ENCODE results near the gene NUDT5.

The NUDT5 gene

DNA sequence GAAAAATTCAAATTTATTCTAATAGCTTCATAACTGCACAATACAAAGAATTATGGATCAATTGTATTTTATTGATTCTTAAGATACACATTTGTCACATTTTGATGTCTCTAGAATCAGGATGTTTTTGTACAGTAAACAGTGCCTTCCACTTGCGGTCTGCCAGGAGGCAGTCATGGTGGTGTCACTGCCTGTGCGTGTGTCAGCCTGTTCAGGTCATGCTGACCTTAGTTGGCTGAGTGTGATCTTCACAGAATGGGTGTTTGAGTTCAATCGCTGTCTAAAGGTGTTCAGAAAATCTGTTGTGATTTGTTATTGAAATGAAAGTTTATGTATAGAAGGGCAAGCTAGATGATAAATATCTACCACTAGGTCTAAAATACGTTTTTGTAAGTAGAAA, 45.5 kb downstream of the NUDT5 start:
- peaks cover 2% of the 10 kb centered on the region for H3K79me2 ChIP-seq
- TF ChIP-seq, protein P1, sequence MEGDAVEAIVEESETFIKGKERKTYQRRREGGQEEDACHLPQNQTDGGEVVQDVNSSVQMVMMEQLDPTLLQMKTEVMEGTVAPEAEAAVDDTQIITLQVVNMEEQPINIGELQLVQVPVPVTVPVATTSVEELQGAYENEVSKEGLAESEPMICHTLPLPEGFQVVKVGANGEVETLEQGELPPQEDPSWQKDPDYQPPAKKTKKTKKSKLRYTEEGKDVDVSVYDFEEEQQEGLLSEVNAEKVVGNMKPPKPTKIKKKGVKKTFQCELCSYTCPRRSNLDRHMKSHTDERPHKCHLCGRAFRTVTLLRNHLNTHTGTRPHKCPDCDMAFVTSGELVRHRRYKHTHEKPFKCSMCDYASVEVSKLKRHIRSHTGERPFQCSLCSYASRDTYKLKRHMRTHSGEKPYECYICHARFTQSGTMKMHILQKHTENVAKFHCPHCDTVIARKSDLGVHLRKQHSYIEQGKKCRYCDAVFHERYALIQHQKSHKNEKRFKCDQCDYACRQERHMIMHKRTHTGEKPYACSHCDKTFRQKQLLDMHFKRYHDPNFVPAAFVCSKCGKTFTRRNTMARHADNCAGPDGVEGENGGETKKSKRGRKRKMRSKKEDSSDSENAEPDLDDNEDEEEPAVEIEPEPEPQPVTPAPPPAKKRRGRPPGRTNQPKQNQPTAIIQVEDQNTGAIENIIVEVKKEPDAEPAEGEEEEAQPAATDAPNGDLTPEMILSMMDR (IDR thresholded peaks at IDR 0.05) = no peak
- H3K4me2 ChIP-seq (ENCODE audit: low read length) = no peak overlapping the region
- no peaks in the 10 kb centered on the region for H3K36me3 ChIP-seq (ENCODE audit: control insufficient read depth, insufficient read depth, low read length)
- no peak overlapping the region for H3K9ac ChIP-seq
- no peaks in the 10 kb centered on the region for H3K27me3 ChIP-seq (ENCODE audit: control insufficient read depth, insufficient read depth, low read length)
- no peak overlapping the region for H2AFZ ChIP-seq
- H3K4me1 ChIP-seq = no peaks in the 10 kb centered on the region
- no peaks in the 10 kb centered on the region for H3K9me3 ChIP-seq (ENCODE audit: control insufficient read depth, low read length)
- H3K4me3 ChIP-seq (ENCODE audit: low read depth, low read length) = no peak overlapping the region
- H3K27ac ChIP-seq = no peak overlapping the region

DNA sequence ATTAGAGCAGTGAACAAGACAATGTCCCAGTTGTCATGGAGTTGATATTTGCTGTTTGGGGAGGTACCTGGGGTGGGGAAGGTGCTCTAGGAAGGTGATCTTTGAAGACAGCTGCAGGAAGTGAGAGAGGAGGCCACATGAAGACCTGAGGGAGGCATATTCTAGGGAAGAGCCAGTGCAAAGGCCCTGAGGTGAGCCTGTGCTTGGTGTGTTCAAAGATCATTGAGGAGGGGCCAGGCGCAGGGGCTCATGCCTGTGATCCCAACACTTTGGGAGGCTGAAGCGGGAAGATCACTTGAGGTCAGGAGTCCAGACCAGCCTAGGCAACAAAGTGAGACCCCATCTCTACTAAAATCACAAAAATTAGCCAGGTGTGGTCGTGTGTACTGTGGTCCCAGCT, 51.2 kb downstream of the NUDT5 start:
- Histone ChIP-seq H3K27me3 (ENCODE audit: control insufficient read depth, insufficient read depth, low read length) (no peaks in the 10 kb centered on the region), H3K9ac (no peak overlapping the region), H3K9me3 (ENCODE audit: control insufficient read depth, low read length) (no peaks in the 10 kb centered on the region), H3K36me3 (ENCODE audit: control insufficient read depth, insufficient read depth, low read length) (no peaks in the 10 kb centered on the region), H3K4me3 (ENCODE audit: low read depth, low read length) (no peak overlapping the region), H3K4me1 (no peaks in the 10 kb centered on the region), H3K27ac (no peak overlapping the region), H3K4me2 (ENCODE audit: low read length) (no peak overlapping the region), H2AFZ (no peak overlapping the region), H3K79me2 (peaks cover 2% of the 10 kb centered on the region)
- TF ChIP-seq, protein P1 (IDR thresholded peaks at IDR 0.05) = no peak

DNA sequence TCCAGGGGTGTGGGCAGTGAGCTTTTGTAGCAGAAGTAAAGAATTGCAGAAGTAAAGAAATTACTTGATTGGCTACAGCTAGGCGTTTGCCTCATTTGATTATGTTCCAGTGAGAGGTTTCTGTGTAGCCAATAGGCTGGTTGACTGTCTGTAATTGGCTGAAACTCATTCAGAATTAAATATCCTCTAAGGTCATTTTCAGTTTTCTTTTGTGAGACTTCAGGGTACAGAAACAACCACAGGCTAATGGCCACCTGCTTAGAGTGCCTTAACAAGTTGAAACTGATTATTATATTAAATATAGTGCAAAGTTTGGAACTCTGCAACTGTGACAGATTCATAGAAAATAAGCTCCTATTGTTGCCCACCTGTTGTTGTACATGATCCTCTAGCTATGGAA, 55.7 kb downstream of the NUDT5 start:
- TF ChIP-seq, protein P1 (IDR thresholded peaks at IDR 0.05) = no peak
- Histone ChIP-seq H3K9me3 (ENCODE audit: control insufficient read depth, low read length) (no peaks in the 10 kb centered on the region), H2AFZ (no peak overlapping the region)

DNA sequence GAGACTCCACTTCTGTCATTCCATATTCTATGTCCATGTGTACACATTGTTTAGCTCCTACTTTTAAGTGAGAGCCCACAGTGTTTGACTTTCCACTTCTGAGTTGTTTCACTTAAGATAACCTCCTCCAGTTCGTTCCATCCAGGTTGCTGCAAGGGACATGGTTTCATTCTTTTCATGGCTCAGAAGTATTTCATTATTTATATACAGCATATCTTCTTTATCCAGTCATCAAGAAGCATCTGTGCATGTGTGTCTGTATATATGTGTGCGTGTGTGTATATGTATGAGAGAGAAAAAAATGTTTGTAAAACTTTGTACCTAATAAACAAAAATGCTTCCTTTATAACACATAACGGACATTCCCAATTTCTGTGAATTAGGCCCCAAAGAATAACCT, 60.1 kb downstream of the NUDT5 start:
- no peaks in the 10 kb centered on the region for H3K9me3 ChIP-seq (ENCODE audit: control insufficient read depth, low read length)
- peaks cover 3% of the 10 kb centered on the region for H3K79me2 ChIP-seq
- no peaks in the 10 kb centered on the region for H3K4me1 ChIP-seq
- no peak overlapping the region for H2AFZ ChIP-seq
- H3K9ac ChIP-seq = no peak overlapping the region
- no peaks in the 10 kb centered on the region for H3K27me3 ChIP-seq (ENCODE audit: control insufficient read depth, insufficient read depth, low read length)
- no peak overlapping the region for H3K27ac ChIP-seq
- H3K36me3 ChIP-seq (ENCODE audit: control insufficient read depth, insufficient read depth, low read length) = no peaks in the 10 kb centered on the region
- H3K4me3 ChIP-seq (ENCODE audit: low read depth, low read length) = no peak overlapping the region
- no peak overlapping the region for H3K4me2 ChIP-seq (ENCODE audit: low read length)
- TF ChIP-seq, protein P1 (IDR thresholded peaks at IDR 0.05) = no peak

More for the DNA sequence above, 55.7 kb downstream of the NUDT5 start:
- H3K4me2 ChIP-seq (ENCODE audit: low read length) = no peak overlapping the region
- H3K4me3 ChIP-seq (ENCODE audit: low read depth, low read length) = no peak overlapping the region
- H3K27me3 ChIP-seq (ENCODE audit: control insufficient read depth, insufficient read depth, low read length) = no peaks in the 10 kb centered on the region
- H3K27ac ChIP-seq = no peak overlapping the region
- H3K79me2 ChIP-seq = no peaks in the 10 kb centered on the region
- no peak overlapping the region for H3K9ac ChIP-seq
- no peaks in the 10 kb centered on the region for H3K4me1 ChIP-seq
- no peaks in the 10 kb centered on the region for H3K36me3 ChIP-seq (ENCODE audit: control insufficient read depth, insufficient read depth, low read length)

DNA sequence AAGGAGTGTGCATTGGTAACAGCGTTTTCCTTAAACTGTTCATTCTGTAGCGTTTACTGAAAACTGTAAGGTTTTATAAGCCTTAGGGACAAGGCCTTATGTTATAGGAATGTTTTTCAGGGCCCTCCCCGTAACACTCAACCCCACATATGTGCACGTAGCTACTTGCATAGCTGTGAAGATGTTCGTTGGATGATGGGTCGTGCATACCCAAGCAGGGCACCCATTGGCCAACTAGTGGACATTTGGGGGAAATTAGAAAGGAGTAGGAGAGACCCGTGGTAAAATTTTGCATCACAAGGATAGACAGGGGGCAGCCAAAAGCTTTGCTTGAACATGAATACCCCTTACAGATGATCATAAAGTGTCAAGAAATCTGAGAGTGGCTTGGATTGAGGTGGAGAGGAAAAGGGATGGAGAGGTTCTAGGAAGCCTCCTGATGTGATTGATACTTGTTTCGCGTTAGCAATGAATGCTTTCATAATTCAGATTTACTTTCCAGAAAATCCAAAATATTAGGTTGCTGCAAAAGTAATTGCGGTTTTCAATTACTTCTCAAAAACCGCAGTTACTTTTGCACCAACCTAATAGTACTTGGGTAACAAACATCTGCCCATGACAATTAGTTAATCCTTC, 65.3 kb downstream of the NUDT5 start:
- H3K27ac ChIP-seq = no peak overlapping the region
- H3K4me3 ChIP-seq (ENCODE audit: low read depth, low read length) = peak overlapping the region; percentile 79
- H3K9ac ChIP-seq = peak overlapping the region; percentile 41
- H3K27me3 ChIP-seq (ENCODE audit: control insufficient read depth, insufficient read depth, low read length) = no peaks in the 10 kb centered on the region
- no peaks in the 10 kb centered on the region for H3K4me1 ChIP-seq
- H3K4me2 ChIP-seq (ENCODE audit: low read length) = peak overlapping the region; percentile 65
- peaks cover 7% of the 10 kb centered on the region for H3K79me2 ChIP-seq
- no peaks in the 10 kb centered on the region for H3K36me3 ChIP-seq (ENCODE audit: control insufficient read depth, insufficient read depth, low read length)
- peak overlapping the region; percentile 95 for H2AFZ ChIP-seq
- TF ChIP-seq, protein P1 (IDR thresholded peaks at IDR 0.05) = peak; percentile 38
- no peaks in the 10 kb centered on the region for H3K9me3 ChIP-seq (ENCODE audit: control insufficient read depth, low read length)
